K562 (cell line): ENCODE data around the gene TRAF5. TPM values are rescaled to one million over a fixed set of nuclear protein-coding genes. Genes with fewer than 3 reads are reported as not detected.

ENCODE experiments used
- CBX1 ChIP-seq: sonication (generic); IDR thresholded peaks from 2 replicates; pipeline ENCODE4 v1.6.1; 2016; ENCODE audit warnings: antibody characterized with exemption, low read depth, mild to moderate bottlenecking
- CHAMP1 ChIP-seq: fragments of 450-650 bp; IDR thresholded peaks from 2 replicates; pipeline ENCODE4 v1.6.1; 2016; ENCODE audit warnings: mild to moderate bottlenecking
- GATA2 ChIP-seq: sonication (generic); formaldehyde crosslinking; IDR thresholded peaks from 2 replicates; pipeline ENCODE4 v1.4.0; 2020; ENCODE audit warnings: mild to moderate bottlenecking, missing genetic modification reagents
- GTF2E2 ChIP-seq: fragments of 200-800 bp; sonication (Bioruptor generic); IDR thresholded peaks from 2 replicates; pipeline ENCODE4 v1.6.1; 2016; ENCODE audit warnings: missing genetic modification characterization, missing compliant biosample characterization
- GTF2F1 ChIP-seq: IDR thresholded peaks from 2 replicates; pipeline ENCODE4 v1.6.1; 2011; ENCODE audit warnings: low read depth, low read length, improper control_type of control experiment
- HDAC2 ChIP-seq: fragments of 450-650 bp; IDR thresholded peaks from 2 replicates; pipeline ENCODE4 v1.6.1; 2016; ENCODE audit warnings: mild to moderate bottlenecking
- HMBOX1 ChIP-seq: sonication (generic); IDR thresholded peaks from 2 replicates; pipeline ENCODE4 v1.6.1; 2016
- JUND ChIP-seq, 2 experiments: IDR thresholded peaks; 2 replicates in 1 of 2; 3 replicates in 1 of 2; pipeline ENCODE4 v1.6.1; 2011; ENCODE audit warnings: borderline replicate concordance in 2 of 2, low read depth in 2 of 2, low read length in 2 of 2, improper control_type of control experiment in 1 of 2, missing biosample characterization in 1 of 2, missing genetic modification characterization in 1 of 2, missing genetic modification reagents in 1 of 2
- MCM3 ChIP-seq: fragments of 450-650 bp; IDR thresholded peaks from 2 replicates; pipeline ENCODE4 v1.6.1; 2016
- SIX5 ChIP-seq, 2 experiments: IDR thresholded peaks; 2 replicates each; pipeline ENCODE4 v1.6.1; 2011; ENCODE audit warnings: low read length in 2 of 2, borderline replicate concordance in 1 of 2, low read depth in 1 of 2, mild to moderate bottlenecking in 1 of 2, moderate library complexity in 1 of 2; ENCODE audit not compliant: insufficient read depth in 1 of 2
- TCF15 ChIP-seq: fragments of 250-450 bp; sonication (Bioruptor Pico); IDR thresholded peaks from 2 replicates; pipeline ENCODE4 v1.8.0; 2022; ENCODE audit warnings: moderate library complexity, mild to moderate bottlenecking, inconsistent platforms
- ZBTB12 ChIP-seq: fragments of 250-450 bp; sonication (Bioruptor Pico); IDR thresholded peaks from 2 replicates; pipeline ENCODE4 v1.4.0; 2020
- ZNF165 ChIP-seq: fragments of 250-450 bp; sonication (Bioruptor Pico); IDR thresholded peaks from 2 replicates; pipeline ENCODE4 v1.4.0; 2020; ENCODE audit warnings: borderline replicate concordance
- ZNF175 ChIP-seq: fragments of 200-800 bp; sonication (Bioruptor generic); IDR thresholded peaks from 2 replicates; pipeline ENCODE4 v1.6.1; 2016; ENCODE audit warnings: low read depth, mild to moderate bottlenecking, missing genetic modification characterization, missing compliant biosample characterization
- ZNF75A ChIP-seq: fragments of 450-650 bp; formaldehyde crosslinking; IDR thresholded peaks from 2 replicates; pipeline ENCODE4 v1.4.0; 2020; ENCODE audit warnings: mild to moderate bottlenecking
- polyA plus RNA-seq, 8 experiments: library from polyadenylated mRNA; depleted of rRNA in 4 of 8; stranded (reverse) in 5 of 8; unstranded in 3 of 8; fragments of >200 nt; fragmentation: Nextera tagmentation in 2 of 8; fragmentation: Illumina TruSeq in 1 of 8; extraction: Ambion mirVana in 2 of 8; extraction: Trizol in 1 of 8; gene quantifications; 2 replicates each; pipeline versions ENCODE4 v1.2.1 to v1.2.3, GENCODE V29; 2011 to 2014; ENCODE audit warnings: inconsistent platforms in 1 of 8, missing spikeins in 1 of 8
- total RNA-seq, 7 experiments: library from RNA; depleted of rRNA in 6 of 7; stranded (reverse); fragments of >200 nt in 6 of 7; fragmentation: Illumina TruSeq in 2 of 7; extraction: Trizol in 2 of 7; gene quantifications; 2 replicates each; pipeline versions ENCODE4 v1.2.1 to v1.2.3, GENCODE V29; 2011 to 2021; ENCODE audit warnings: low replicate concordance in 1 of 7
- TF ChIP-seq, protein P1 (sequence below): fragments of 250-450 bp; sonication (Bioruptor Pico); IDR thresholded peaks from 2 replicates; pipeline ENCODE4 v1.4.0; 2020; ENCODE audit warnings: mild to moderate bottlenecking, moderate library complexity, borderline replicate concordance
- TF ChIP-seq, protein P2 (sequence below): IDR thresholded peaks from 2 replicates; pipeline ENCODE4 v1.6.1; 2014; ENCODE audit warnings: antibody characterized with exemption

TRAF5 gene
- total and polyA plus RNA-seq, 9 of the 15 experiments (the other 6 are each of a cell fraction or from before 2014, with no cell fraction given) = 2.0 to 9.3 (median 5.3) TPM

DNA sequence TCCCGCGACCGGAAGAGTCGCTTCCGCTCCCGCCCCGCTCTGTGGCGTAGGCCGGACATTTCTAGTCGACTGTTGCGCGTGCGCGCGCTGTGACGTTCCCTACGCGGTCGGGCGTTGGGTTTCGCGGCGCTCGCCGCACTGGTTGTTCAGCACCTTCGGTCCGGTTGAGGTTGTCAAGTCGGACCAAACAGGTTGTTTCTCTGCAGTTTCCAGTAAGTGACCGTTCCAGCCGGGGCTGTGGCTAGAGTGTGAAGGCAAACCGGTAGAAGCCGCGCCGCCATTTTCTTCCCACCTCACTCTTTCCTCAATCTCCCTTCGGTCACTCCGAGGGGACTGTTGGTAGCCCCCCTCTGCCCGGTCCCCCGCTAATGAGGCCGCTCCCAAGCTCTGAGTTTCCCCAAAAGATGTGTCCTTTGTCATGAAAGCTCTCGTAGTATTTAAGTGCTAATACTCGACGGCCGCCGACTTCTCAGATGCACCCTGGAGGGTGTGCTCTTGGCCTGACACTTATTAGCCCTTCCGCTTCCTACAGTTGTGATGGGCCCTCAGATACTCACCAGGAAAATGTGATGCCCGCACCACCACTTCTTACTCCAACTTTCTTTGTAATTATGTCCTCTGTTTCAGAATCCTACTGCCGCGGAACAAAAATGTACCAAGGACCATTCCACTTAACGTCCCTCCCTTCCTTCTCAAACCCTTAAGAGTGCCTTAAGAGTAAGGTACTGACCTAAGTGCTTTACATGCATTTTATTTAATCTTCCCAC is 56.3 kb downstream of the TRAF5 start (continued):
- TF ChIP-seq, protein P1, sequence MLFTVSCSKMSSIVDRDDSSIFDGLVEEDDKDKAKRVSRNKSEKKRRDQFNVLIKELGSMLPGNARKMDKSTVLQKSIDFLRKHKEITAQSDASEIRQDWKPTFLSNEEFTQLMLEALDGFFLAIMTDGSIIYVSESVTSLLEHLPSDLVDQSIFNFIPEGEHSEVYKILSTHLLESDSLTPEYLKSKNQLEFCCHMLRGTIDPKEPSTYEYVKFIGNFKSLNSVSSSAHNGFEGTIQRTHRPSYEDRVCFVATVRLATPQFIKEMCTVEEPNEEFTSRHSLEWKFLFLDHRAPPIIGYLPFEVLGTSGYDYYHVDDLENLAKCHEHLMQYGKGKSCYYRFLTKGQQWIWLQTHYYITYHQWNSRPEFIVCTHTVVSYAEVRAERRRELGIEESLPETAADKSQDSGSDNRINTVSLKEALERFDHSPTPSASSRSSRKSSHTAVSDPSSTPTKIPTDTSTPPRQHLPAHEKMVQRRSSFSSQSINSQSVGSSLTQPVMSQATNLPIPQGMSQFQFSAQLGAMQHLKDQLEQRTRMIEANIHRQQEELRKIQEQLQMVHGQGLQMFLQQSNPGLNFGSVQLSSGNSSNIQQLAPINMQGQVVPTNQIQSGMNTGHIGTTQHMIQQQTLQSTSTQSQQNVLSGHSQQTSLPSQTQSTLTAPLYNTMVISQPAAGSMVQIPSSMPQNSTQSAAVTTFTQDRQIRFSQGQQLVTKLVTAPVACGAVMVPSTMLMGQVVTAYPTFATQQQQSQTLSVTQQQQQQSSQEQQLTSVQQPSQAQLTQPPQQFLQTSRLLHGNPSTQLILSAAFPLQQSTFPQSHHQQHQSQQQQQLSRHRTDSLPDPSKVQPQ (CRISPR knock-in tag) = peak; percentile 40; the same call in 1 of the 2 replicates
- TF ChIP-seq GTF2F1 = peak; percentile 77; the same call in 1 of the 2 replicates
- TF ChIP-seq TCF15 (CRISPR knock-in tag) = peak; percentile 52; the same call in 1 of the 2 replicates
- peak; percentile 22; the same call in 1 of the 2 replicates for TF ChIP-seq ZNF175 (CRISPR knock-in tag)
- no peak for TF ChIP-seq ZNF75A (CRISPR knock-in tag)
- peak; percentile 9; the same call in 1 of the 2 replicates for TF ChIP-seq CHAMP1
- TF ChIP-seq MCM3 = no peak
- TF ChIP-seq ZNF165 (CRISPR knock-in tag) = no peak
- TF ChIP-seq JUND (IDR thresholded peaks at IDR 0.05; ENCODE audit: borderline replicate concordance, low read depth, low read length) = peak; percentile 49
- no peak; the same call in 2 of the 3 replicates for TF ChIP-seq JUND (tag; IDR thresholded peaks at IDR 0.05; ENCODE audit: borderline replicate concordance, low read depth, low read length)
- peak; percentile 60; the same call in 1 of the 2 replicates for TF ChIP-seq HDAC2
- TF ChIP-seq, protein P2, sequence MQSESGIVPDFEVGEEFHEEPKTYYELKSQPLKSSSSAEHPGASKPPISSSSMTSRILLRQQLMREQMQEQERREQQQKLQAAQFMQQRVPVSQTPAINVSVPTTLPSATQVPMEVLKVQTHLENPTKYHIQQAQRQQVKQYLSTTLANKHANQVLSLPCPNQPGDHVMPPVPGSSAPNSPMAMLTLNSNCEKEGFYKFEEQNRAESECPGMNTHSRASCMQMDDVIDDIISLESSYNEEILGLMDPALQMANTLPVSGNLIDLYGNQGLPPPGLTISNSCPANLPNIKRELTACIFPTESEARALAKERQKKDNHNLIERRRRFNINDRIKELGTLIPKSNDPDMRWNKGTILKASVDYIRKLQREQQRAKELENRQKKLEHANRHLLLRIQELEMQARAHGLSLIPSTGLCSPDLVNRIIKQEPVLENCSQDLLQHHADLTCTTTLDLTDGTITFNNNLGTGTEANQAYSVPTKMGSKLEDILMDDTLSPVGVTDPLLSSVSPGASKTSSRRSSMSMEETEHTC = no peak
- TF ChIP-seq ZBTB12 = peak; percentile 84
- TF ChIP-seq GATA2 (CRISPR knock-in tag) = 0 out of 2 replicates have a peak, but pooled peaks have one; percentile 29
- peak; percentile 98 for TF ChIP-seq GTF2E2 (tag)
- TF ChIP-seq CBX1 = peak; percentile 83; the same call in 1 of the 2 replicates
- no peak for TF ChIP-seq SIX5 (IDR thresholded peaks at IDR 0.05; ENCODE audit: borderline replicate concordance in 1 of 2, insufficient read depth in 1 of 2, low read depth in 1 of 2, low read length in 2 of 2)
- TF ChIP-seq HMBOX1 = no peak
